H1 (cell line): ENCODE results near the gene PIK3CA. TPM values are rescaled to one million over a fixed set of nuclear protein-coding genes. Genes with fewer than 3 reads are reported as not detected.

Experiments
- CTCF ChIA-PET: fragments of 300-600 bp; sonication (Branson Sonifier 250); formaldehyde crosslinking; loops from one replicate; lab custom pipeline; 2021; ENCODE audit not compliant: partially characterized antibody; lab: Charles Lee
- POLR2A ChIA-PET: fragments of 300-600 bp; sonication (Branson Sonifier 250); formaldehyde crosslinking; loops from one replicate; lab custom pipeline; 2021; ENCODE audit warnings: inconsistent platforms; ENCODE audit not compliant: partially characterized antibody; lab: Charles Lee
- DNase-seq, 2 experiments: peaks; one replicate each; pipeline versions ENCODE4 v3.0.0 to v3.0.0-alpha.2; 2010 to 2022; ENCODE audit warnings: low spot score in 2 of 2, low read depth in 1 of 2, mixed read lengths in 1 of 2
- FAIRE-seq: peaks from 2 replicates; lab custom pipeline; 2011; peaks lifted over from hg19 to GRCh38; lab: Jason Lieb, UNC
- H2AFZ ChIP-seq: 2 replicates; pipeline ENCODE4 v1.8.1; 2012; ENCODE audit warnings: low read length, inconsistent platforms
- H2AK5ac ChIP-seq: 2 replicates; pipeline ENCODE4 v1.6.1; 2013; ENCODE audit warnings: low read depth, low read length
- H2BK120ac ChIP-seq: replicated peaks from 2 replicates; pipeline ENCODE3; 2013; ENCODE audit warnings: low read depth, low read length, inconsistent platforms
- H2BK12ac ChIP-seq: 2 replicates; pipeline ENCODE4 v1.6.1; 2013; ENCODE audit warnings: low read depth, low read length
- H2BK15ac ChIP-seq: 2 replicates; pipeline ENCODE4 v1.6.1; 2013; ENCODE audit warnings: low read length
- H2BK20ac ChIP-seq: 2 replicates; pipeline ENCODE4 v1.6.1; 2013; ENCODE audit warnings: low read length
- H2BK5ac ChIP-seq: 2 replicates; pipeline ENCODE4 v1.6.1; 2013; ENCODE audit warnings: low read depth, low read length
- H3K14ac ChIP-seq: 2 replicates; pipeline ENCODE4 v1.6.1; 2013; ENCODE audit warnings: inconsistent platforms; ENCODE audit not compliant: insufficient read length
- H3K18ac ChIP-seq: 2 replicates; pipeline ENCODE4 v1.6.1; 2013; ENCODE audit warnings: low read length; ENCODE audit errors: extremely low read depth
- H3K23ac ChIP-seq: 2 replicates; pipeline ENCODE4 v1.6.1; 2013; ENCODE audit warnings: inconsistent platforms; ENCODE audit not compliant: insufficient read length
- H3K23me2 ChIP-seq: 2 replicates; pipeline ENCODE4 v1.6.1; 2013; ENCODE audit warnings: low read depth, low read length
- H3K27ac ChIP-seq: 2 replicates; pipeline ENCODE4 v1.6.1; 2011; ENCODE audit warnings: low read depth, low read length, inconsistent platforms
- H3K27me3 ChIP-seq, 4 experiments: replicated peaks in 1 of 4; 1 replicate in 1 of 4; 2 replicates in 3 of 4; pipeline versions ENCODE4 v1.6.1 to v1.8.1; 2011 to 2013; ENCODE audit warnings: low read length in 3 of 4, mild to moderate bottlenecking in 3 of 4, inconsistent platforms in 2 of 4, mixed read lengths in 2 of 4, moderate library complexity in 1 of 4; ENCODE audit not compliant: control insufficient read depth in 3 of 4, insufficient read depth in 3 of 4; ENCODE audit errors: extremely low read depth in 1 of 4
- H3K36me3 ChIP-seq, 4 experiments: 2 replicates each; pipeline versions ENCODE4 v1.6.1 to v1.8.1; 2011 to 2013; ENCODE audit warnings: mild to moderate bottlenecking in 4 of 4, low read length in 3 of 4, moderate library complexity in 2 of 4, control low read depth in 1 of 4, inconsistent platforms in 1 of 4; ENCODE audit not compliant: insufficient read depth in 4 of 4, control insufficient read depth in 2 of 4
- H3K4ac ChIP-seq: replicated peaks from 2 replicates; pipeline ENCODE3; 2013; ENCODE audit warnings: low read length, low read depth, mixed read lengths, inconsistent platforms; ENCODE audit not compliant: insufficient read length
- H3K4me1 ChIP-seq, 4 experiments: replicated peaks in 1 of 4; 1 replicate in 1 of 4; 2 replicates in 3 of 4; pipeline versions ENCODE4 v1.6.1 to v1.8.1; 2011 to 2013; ENCODE audit warnings: low read length in 3 of 4, inconsistent platforms in 2 of 4, mixed read lengths in 1 of 4; ENCODE audit not compliant: insufficient read depth in 4 of 4, control insufficient read depth in 3 of 4
- H3K4me2 ChIP-seq, 2 experiments: 2 replicates each; pipeline versions ENCODE4 v1.6.1 to v1.8.1; 2011 to 2013; ENCODE audit warnings: low read depth in 2 of 2, low read length in 2 of 2, control low read depth in 1 of 2, inconsistent platforms in 1 of 2, mild to moderate bottlenecking in 1 of 2; ENCODE audit not compliant: insufficient read depth in 1 of 2
- H3K4me3 ChIP-seq, 4 experiments: fragments of 200-600, 300-600 bp in 1 of 4; sonication (generic), shearing (Covaris generic), sonication (Bioruptor Twin) in 1 of 4; 2 replicates each; pipeline versions ENCODE4 v1.5.1 to v1.8.1; 2011 to 2016; ENCODE audit warnings: low read length in 4 of 4, low read depth in 3 of 4, control low read depth in 2 of 4, inconsistent platforms in 2 of 4, mild to moderate bottlenecking in 2 of 4, mixed read lengths in 1 of 4, moderate library complexity in 1 of 4; ENCODE audit not compliant: insufficient read depth in 2 of 4; ENCODE audit errors: extremely low read depth in 1 of 4
- H3K56ac ChIP-seq: replicated peaks from 2 replicates; pipeline ENCODE3; 2013; ENCODE audit warnings: low read depth, mild to moderate bottlenecking, mixed read lengths, low read length, inconsistent platforms; ENCODE audit not compliant: insufficient read length
- H3K79me1 ChIP-seq: 2 replicates; pipeline ENCODE4 v1.6.1; 2013; ENCODE audit warnings: low read depth, low read length, control low read depth
- H3K79me2 ChIP-seq, 2 experiments: 2 replicates each; pipeline versions ENCODE4 v1.6.1 to v1.8.1; 2012 to 2013; ENCODE audit warnings: low read length in 2 of 2, mild to moderate bottlenecking in 2 of 2, inconsistent platforms in 1 of 2; ENCODE audit not compliant: insufficient read depth in 2 of 2, control insufficient read depth in 1 of 2
- H3K9ac ChIP-seq, 4 experiments: replicated peaks in 1 of 4; 1 replicate in 1 of 4; 2 replicates in 3 of 4; pipeline versions ENCODE4 v1.6.1 to v1.8.1; 2011 to 2013; ENCODE audit warnings: low read depth in 3 of 4, low read length in 3 of 4, control low read depth in 2 of 4, mild to moderate bottlenecking in 2 of 4, moderate library complexity in 2 of 4, inconsistent platforms in 1 of 4; ENCODE audit errors: extremely low read depth in 1 of 4
- H3K9me3 ChIP-seq, 2 experiments: 2 replicates each; pipeline versions ENCODE4 v1.6.1 to v1.8.1; 2012 to 2013; ENCODE audit warnings: mild to moderate bottlenecking in 2 of 2, moderate library complexity in 2 of 2, control low read depth in 1 of 2, inconsistent platforms in 1 of 2, low read depth in 1 of 2, low read length in 1 of 2, mixed read lengths in 1 of 2; ENCODE audit not compliant: insufficient read depth in 2 of 2
- H4K20me1 ChIP-seq, 2 experiments: replicated peaks in 1 of 2; 2 replicates each; pipeline versions ENCODE3 to v1.8.1; 2011 to 2013; ENCODE audit warnings: inconsistent platforms in 2 of 2, low read length in 2 of 2, mild to moderate bottlenecking in 1 of 2; ENCODE audit not compliant: insufficient read depth in 2 of 2, control insufficient read depth in 1 of 2
- H4K5ac ChIP-seq: 2 replicates; pipeline ENCODE4 v1.6.1; 2013; ENCODE audit warnings: low read length, low read depth, mixed read lengths, inconsistent platforms; ENCODE audit not compliant: insufficient read length
- H4K8ac ChIP-seq: 2 replicates; pipeline ENCODE4 v1.8.0; 2013; ENCODE audit warnings: mild to moderate bottlenecking, moderate library complexity, low read length, inconsistent platforms; ENCODE audit not compliant: insufficient read depth; ENCODE audit errors: extremely low read depth
- H4K91ac ChIP-seq: replicated peaks from 2 replicates; pipeline ENCODE3; 2013; ENCODE audit warnings: low read length, mixed read lengths, inconsistent platforms; ENCODE audit not compliant: insufficient read length
- BCL11A ChIP-seq, 2 experiments: IDR thresholded peaks; one replicate each; pipeline ENCODE4 v1.6.1; 2011; ENCODE audit warnings: low read depth in 2 of 2, low read length in 2 of 2, mild to moderate bottlenecking in 2 of 2
- EGR1 ChIP-seq: IDR thresholded peaks from 2 replicates; pipeline ENCODE4 v1.6.1; 2011; ENCODE audit warnings: low read depth, low read length, borderline replicate concordance
- GTF2F1 ChIP-seq: IDR thresholded peaks from 2 replicates; pipeline ENCODE4 v1.6.1; 2012; ENCODE audit warnings: low read depth, low read length, improper control_type of control experiment, borderline replicate concordance
- NRF1 ChIP-seq: IDR thresholded peaks from 2 replicates; pipeline ENCODE4 v1.6.1; 2011; ENCODE audit warnings: mild to moderate bottlenecking, low read depth, low read length, improper control_type of control experiment
- POLR2A ChIP-seq, 2 experiments: IDR thresholded peaks; 1 replicate in 1 of 2; 2 replicates in 1 of 2; pipeline ENCODE4 v1.6.1; 2011; ENCODE audit warnings: low read depth in 2 of 2, low read length in 2 of 2, mild to moderate bottlenecking in 2 of 2; ENCODE audit errors: control extremely low read depth in 1 of 2
- RBBP5 ChIP-seq: IDR thresholded peaks from 2 replicates; pipeline ENCODE4 v1.7.1; 2012; ENCODE audit warnings: low read depth, mild to moderate bottlenecking, inconsistent platforms, low read length, moderate library complexity, borderline replicate concordance
- SIN3A ChIP-seq, 2 experiments: IDR thresholded peaks in 1 of 2; conservative IDR thresholded peaks in 1 of 2; 2 replicates each; pipeline ENCODE4 v1.6.1; 2011 to 2012; ENCODE audit warnings: low read length in 2 of 2, improper control_type of control experiment in 1 of 2, low read depth in 1 of 2, mild to moderate bottlenecking in 1 of 2
- SUZ12 ChIP-seq: fragments of 200-600 bp; sonication (generic); IDR thresholded peaks from 2 replicates; pipeline ENCODE4 v1.6.1; 2012; ENCODE audit warnings: mild to moderate bottlenecking, inconsistent platforms, low read length, moderate library complexity, mixed read lengths
- ZNF274 ChIP-seq: IDR thresholded peaks from 2 replicates; pipeline ENCODE4 v1.7.0; 2012; ENCODE audit warnings: low read length, borderline replicate concordance; ENCODE audit errors: extremely low read depth
- WGBS, 2 experiments: shearing (Covaris generic) in 1 of 2; methylation state at CpG; one replicate each; pipeline versions ENCODE4 v1.1.6 to v1.1.7; 2013 to 2015; ENCODE audit warnings: low lambda C conversion rate in 2 of 2, mixed read lengths in 2 of 2, inconsistent platforms in 1 of 2, low coverage in 1 of 2, missing lambda C conversion rate in 1 of 2; ENCODE audit not compliant: insufficient replicate concordance in 2 of 2, insufficient coverage in 1 of 2, insufficient read length in 1 of 2; ENCODE audit errors: extremely low coverage in 1 of 2, missing lambda C conversion rate in 1 of 2; 5-methylcytosine and 5-hydroxymethylcytosine counted together
- polyA plus RNA-seq, 7 experiments: library from polyadenylated mRNA; depleted of rRNA in 3 of 7; stranded (reverse) in 5 of 7; unstranded in 2 of 7; fragments of >200 nt in 5 of 7; fragments of 200-250 nt in 2 of 7; gene quantifications; 1 replicate in 5 of 7; 2 replicates in 1 of 7; 4 replicates in 1 of 7; pipeline versions ENCODE4 v1.2.1 to v1.2.3, GENCODE V29; 2011 to 2013; ENCODE audit warnings: missing spikeins in 2 of 7, mixed read lengths in 2 of 7
- total RNA-seq: library from RNA; stranded (reverse); fragmentation: NEBNext Ultra II Directional; extraction: Animal tissue kit (Norgen Biotek cat#: 25700); gene quantifications from 2 replicates; pipeline ENCODE4 v1.2.1, GENCODE V29; 2021
- TF ChIP-seq, protein P1 (sequence below): IDR thresholded peaks from 2 replicates; pipeline ENCODE4 v1.6.1; 2012; ENCODE audit warnings: inconsistent platforms
- TF ChIP-seq, protein P2 (sequence below): IDR thresholded peaks from 2 replicates; pipeline ENCODE4 v1.6.1; 2012; ENCODE audit warnings: inconsistent platforms

PIK3CA gene
- total and polyA plus RNA-seq, 2 of the 8 experiments (the other 6 are each of a cell fraction or from before 2014, with no cell fraction given): 1.6 to 11.3 TPM

DNA sequence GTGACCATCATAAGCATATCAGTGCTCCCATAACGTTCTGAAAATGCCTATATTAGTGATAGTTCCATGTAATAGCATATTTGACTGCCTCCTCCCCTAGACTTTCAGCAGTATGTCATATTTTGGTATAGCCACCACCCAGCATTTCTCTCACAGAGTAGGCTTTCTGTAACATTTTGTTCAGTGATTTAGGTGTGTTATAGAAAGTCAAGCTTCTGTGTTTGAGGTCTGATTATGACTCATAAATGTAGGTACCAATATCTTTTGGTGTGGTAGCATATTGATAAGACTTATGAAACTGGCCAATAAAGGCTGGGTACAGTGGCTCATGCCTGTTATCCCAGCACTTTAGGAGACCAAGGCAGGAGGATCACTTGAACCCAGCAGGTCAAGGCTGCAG is 42.3 kb upstream of the PIK3CA start:
- Histone ChIP-seq H2BK12ac (no peak overlapping the region), H3K27me3 (no peaks in the 10 kb centered on the region), H4K20me1 (no peaks in the 10 kb centered on the region), H3K9ac (no peak overlapping the region), H3K27ac (no peak overlapping the region), H2AK5ac (no peak overlapping the region), H3K4me3 (no peak overlapping the region), H3K18ac (no peak overlapping the region), H2BK120ac (no peak overlapping the region), H3K9me3 (peaks cover 3 to 4% of the 10 kb centered on the region in 2 experiments; a peak in 2 of 4 replicates), H3K4me2 (no peak overlapping the region), H3K4me1 (no peaks in the 10 kb centered on the region), H2BK15ac (no peak overlapping the region), H2BK5ac (no peak overlapping the region), H3K56ac (no peak overlapping the region), H3K79me1 (no peaks in the 10 kb centered on the region), H3K36me3 (no peaks in the 10 kb centered on the region; a peak in 1 of 8 replicates), H3K23me2 (no peaks in the 10 kb centered on the region), H2BK20ac (no peak overlapping the region), H4K5ac (no peak overlapping the region), H3K14ac (no peak overlapping the region), H3K79me2 (no peaks in the 10 kb centered on the region), H3K4ac (no peak overlapping the region), H3K23ac (no peak overlapping the region), H4K91ac (no peak overlapping the region), H4K8ac (no peak overlapping the region), H2AFZ (no peak overlapping the region)
- FAIRE-seq: no peak
- WGBS, 2 experiments: 65% methylated on average over 1 of the region's 1 CpG; no CpG with 5 or more reads in 1 of the 2 experiments
- ChIA-PET CTCF (interaction anchor here (0.7 to 1.9 kb wide), 7 partner anchors 10 to 215 kb away, joined by 3 to 7 read pairs (median 3); no protein-coding TSS in a partner anchor), POLR2A (no interaction called here)
- no peak for DNase-seq
- TF ChIP-seq RBBP5: no peak
- TF ChIP-seq, protein P1, sequence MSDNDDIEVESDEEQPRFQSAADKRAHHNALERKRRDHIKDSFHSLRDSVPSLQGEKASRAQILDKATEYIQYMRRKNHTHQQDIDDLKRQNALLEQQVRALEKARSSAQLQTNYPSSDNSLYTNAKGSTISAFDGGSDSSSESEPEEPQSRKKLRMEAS: no peak
- no peak for TF ChIP-seq POLR2A (IDR thresholded peaks at IDR 0.05; ENCODE audit: control extremely low read depth in 1 of 2, low read depth in 2 of 2, low read length in 2 of 2)
- no peak for TF ChIP-seq SIN3A (conservative IDR thresholded peaks at IDR 0.05 in 1 of 2, IDR thresholded peaks at IDR 0.05 in 1 of 2; ENCODE audit: low read depth in 1 of 2, low read length in 2 of 2)
- no peak for TF ChIP-seq NRF1
- TF ChIP-seq SUZ12: no peak
- no peak for TF ChIP-seq EGR1
- no peak for TF ChIP-seq ZNF274
- TF ChIP-seq GTF2F1: no peak
- TF ChIP-seq BCL11A (IDR thresholded peaks at IDR 0.05; ENCODE audit: low read depth in 2 of 2, low read length in 2 of 2): no peak
- TF ChIP-seq, protein P2, sequence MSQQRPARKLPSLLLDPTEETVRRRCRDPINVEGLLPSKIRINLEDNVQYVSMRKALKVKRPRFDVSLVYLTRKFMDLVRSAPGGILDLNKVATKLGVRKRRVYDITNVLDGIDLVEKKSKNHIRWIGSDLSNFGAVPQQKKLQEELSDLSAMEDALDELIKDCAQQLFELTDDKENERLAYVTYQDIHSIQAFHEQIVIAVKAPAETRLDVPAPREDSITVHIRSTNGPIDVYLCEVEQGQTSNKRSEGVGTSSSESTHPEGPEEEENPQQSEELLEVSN: no peak
